Measurements from ENCODE around the gene GATA2. TPM values are rescaled to one million over a fixed set of nuclear protein-coding genes. Genes with fewer than 3 reads are reported as not detected.

The GATA2 gene
- total RNA-seq, 3 donors from 2014 or later = 1.6 to 10.1 (median 8.8) TPM

DNA sequence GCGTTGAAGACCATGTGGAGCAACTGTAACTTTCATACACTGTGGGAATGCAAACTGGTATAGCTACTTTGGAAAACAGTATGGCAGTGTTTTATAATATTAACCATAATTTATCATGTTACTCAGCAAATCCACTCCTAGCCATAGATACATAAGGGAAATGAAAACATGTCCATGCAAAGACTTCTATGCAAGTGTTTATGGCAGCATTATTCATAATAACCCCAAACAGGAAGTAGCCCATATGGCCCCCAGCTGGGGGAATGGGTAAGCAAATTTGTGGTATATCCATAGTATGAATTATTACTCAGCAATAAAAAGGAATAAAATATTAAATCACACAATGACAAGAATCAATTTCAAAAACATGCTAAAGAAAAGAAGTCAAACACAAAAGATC is 23.0 kb upstream of the GATA2 start:
- ATAC-seq (no peak), DNase-seq (no peak)
- H3K4me3 ChIP-seq = no peak overlapping the region
- intact Hi-C loops (cut with DNase I, micrococcal nuclease) = no loop called here
- H3K4me1 ChIP-seq (ENCODE audit: low read depth) = no peaks in the 10 kb centered on the region
- TF ChIP-seq, protein P1, sequence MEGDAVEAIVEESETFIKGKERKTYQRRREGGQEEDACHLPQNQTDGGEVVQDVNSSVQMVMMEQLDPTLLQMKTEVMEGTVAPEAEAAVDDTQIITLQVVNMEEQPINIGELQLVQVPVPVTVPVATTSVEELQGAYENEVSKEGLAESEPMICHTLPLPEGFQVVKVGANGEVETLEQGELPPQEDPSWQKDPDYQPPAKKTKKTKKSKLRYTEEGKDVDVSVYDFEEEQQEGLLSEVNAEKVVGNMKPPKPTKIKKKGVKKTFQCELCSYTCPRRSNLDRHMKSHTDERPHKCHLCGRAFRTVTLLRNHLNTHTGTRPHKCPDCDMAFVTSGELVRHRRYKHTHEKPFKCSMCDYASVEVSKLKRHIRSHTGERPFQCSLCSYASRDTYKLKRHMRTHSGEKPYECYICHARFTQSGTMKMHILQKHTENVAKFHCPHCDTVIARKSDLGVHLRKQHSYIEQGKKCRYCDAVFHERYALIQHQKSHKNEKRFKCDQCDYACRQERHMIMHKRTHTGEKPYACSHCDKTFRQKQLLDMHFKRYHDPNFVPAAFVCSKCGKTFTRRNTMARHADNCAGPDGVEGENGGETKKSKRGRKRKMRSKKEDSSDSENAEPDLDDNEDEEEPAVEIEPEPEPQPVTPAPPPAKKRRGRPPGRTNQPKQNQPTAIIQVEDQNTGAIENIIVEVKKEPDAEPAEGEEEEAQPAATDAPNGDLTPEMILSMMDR (IDR thresholded peaks at IDR 0.05) = no peak
- H3K9me3 ChIP-seq = peaks cover 5% of the 10 kb centered on the region
- H3K36me3 ChIP-seq (ENCODE audit: low read depth) = no peaks in the 10 kb centered on the region

DNA sequence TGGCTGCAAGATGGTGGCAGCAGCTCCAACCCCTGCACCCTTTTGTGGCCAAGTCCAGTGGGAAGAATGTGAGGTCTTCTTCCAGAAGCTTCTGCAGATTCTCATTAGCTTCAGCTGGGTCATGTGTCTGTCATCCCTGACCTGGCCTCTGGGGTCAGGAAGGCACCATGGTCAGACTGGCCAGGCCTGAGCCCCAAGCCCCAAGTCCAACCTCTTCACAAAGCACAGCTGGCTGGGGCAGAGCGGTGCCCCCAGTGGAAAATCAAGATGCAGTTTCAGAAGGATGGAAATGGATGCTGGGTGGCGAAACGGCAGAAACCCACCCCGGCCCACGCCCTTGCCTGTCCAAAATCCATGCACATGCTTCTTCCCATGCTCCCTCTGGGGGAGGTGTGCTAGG is 15.9 kb upstream of the GATA2 start:
- H3K4me3 ChIP-seq = no peak overlapping the region
- no peaks in the 10 kb centered on the region for H3K4me1 ChIP-seq (ENCODE audit: low read depth)
- intact Hi-C loops (cut with DNase I, micrococcal nuclease) = no loop called here
- H3K36me3 ChIP-seq (ENCODE audit: low read depth) = no peaks in the 10 kb centered on the region
- no peak for DNase-seq
- H3K9me3 ChIP-seq = no peaks in the 10 kb centered on the region
- ATAC-seq = no peak
- TF ChIP-seq, protein P1 (IDR thresholded peaks at IDR 0.05) = no peak

DNA sequence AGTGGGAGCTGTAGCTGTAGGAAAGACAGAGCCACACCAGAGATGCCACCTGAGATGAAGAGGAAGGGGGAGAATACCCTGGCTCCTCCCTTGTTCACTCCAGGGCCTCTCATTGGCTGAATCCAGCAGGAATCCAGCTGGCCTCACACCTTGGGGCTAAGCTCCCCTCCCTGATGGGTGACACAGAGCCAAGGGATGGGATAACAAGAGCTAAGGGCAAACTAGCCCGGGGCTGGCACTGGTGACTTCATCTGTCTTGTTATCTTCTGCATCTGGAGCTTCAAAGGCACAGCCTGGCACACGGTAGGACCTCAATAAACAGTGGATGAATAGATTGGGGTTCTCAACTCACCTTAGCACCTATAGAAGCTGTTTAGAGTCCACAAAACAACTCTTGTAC is 13.8 kb upstream of the GATA2 start:
- TF ChIP-seq, protein P1 (IDR thresholded peaks at IDR 0.05) = no peak
- no peak for ATAC-seq
- intact Hi-C loops (cut with DNase I, micrococcal nuclease) = no loop called here

DNA sequence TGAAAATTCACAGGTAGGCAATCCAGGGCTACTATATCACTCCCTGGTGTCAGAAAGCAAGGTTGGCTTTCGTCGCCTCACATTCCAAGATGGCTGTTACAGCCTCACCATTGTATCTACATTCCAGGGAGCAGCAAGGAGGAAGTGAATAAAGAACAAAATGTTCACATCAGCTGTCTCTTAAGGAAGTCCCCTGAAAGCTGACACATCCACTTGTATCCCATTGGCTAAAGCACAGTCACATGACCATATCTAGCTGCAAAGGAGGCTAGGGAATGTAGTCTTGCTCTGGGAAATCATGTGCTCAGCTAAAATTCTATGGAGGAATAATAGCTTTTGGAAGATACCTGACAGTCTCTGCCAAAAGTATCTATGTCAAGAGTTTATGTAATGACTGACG is 12.8 kb upstream of the GATA2 start:
- no peaks in the 10 kb centered on the region for H3K9me3 ChIP-seq
- DNase-seq (no peak), ATAC-seq (no peak)
- intact Hi-C loops (cut with DNase I, micrococcal nuclease) = no loop called here
- TF ChIP-seq, protein P1 (IDR thresholded peaks at IDR 0.05) = no peak
- H3K4me3 ChIP-seq = no peak overlapping the region
- H3K4me1 ChIP-seq (ENCODE audit: low read depth) = no peaks in the 10 kb centered on the region
- H3K36me3 ChIP-seq (ENCODE audit: low read depth) = no peaks in the 10 kb centered on the region

More for the DNA sequence above, 13.8 kb upstream of the GATA2 start:
- H3K9me3 ChIP-seq = no peaks in the 10 kb centered on the region
- no peaks in the 10 kb centered on the region for H3K36me3 ChIP-seq (ENCODE audit: low read depth)
- no peak overlapping the region for H3K4me3 ChIP-seq
- H3K4me1 ChIP-seq (ENCODE audit: low read depth) = no peaks in the 10 kb centered on the region
- DNase-seq = no peak

DNA sequence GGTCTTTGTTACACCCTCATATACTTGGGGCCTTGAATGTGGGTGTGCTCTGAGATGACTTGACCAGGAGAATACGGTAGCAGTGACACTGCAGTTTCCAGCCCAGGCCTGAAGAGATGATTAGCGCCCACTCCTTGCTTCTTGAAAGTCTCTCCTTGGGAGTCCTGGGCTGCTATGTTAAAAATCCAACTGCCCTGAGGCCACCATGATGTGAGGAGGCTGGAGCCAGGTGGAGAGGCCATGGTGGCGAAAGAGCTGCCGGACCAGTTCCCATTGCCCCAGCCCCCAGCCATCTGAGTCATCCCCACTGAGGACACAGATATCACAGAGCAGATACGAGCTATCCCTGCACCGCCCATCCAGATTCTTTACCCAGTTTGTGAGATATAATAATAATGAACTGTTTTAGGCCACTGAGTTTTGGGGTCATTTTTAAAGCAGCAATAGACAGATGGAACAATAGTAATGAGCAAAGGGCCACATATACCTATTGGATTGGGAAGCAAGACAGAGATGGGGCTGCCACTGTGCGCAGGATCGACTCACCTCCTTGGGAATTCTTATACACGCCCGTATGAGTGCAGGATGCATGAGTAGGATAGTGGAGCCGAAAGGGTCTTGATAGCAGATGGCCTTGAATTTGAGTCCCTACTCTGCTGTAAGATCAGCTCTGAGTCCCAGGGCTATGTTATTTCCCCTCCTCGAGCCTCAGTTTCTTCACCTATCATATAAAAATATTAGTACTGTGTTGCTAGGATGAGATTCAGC is 12.1 kb upstream of the GATA2 start:
- Histone ChIP-seq H3K4me3 (no peak overlapping the region), H3K9me3 (no peaks in the 10 kb centered on the region), H3K36me3 (ENCODE audit: low read depth) (no peaks in the 10 kb centered on the region), H3K4me1 (ENCODE audit: low read depth) (no peaks in the 10 kb centered on the region)
- DNase-seq (no peak), ATAC-seq (no peak)
- TF ChIP-seq, protein P1 (IDR thresholded peaks at IDR 0.05) = no peak
- intact Hi-C loops (cut with DNase I, micrococcal nuclease) = no loop called here

All from mucosa of descending colon (tissue), 3 donors.